ENCODE data around the gene CDCA5. TPM values are rescaled to one million over a fixed set of nuclear protein-coding genes. Genes with fewer than 3 reads are reported as not detected.
A peak's percentile ranks its signal among the peaks of the same experiment; 100 is the strongest.

The CDCA5 gene
- total RNA-seq, 1 donor from 2014 or later, result 1.7 TPM

- Histone ChIP-seq H3K27ac (no peak overlapping the region), H3K9me3 (no peaks in the 10 kb centered on the region), H3K4me3 (no peak overlapping the region), H3K4me1 (peaks cover 6% of the 10 kb centered on the region), H3K27me3 (no peaks in the 10 kb centered on the region), H3K36me3 (peaks cover 76% of the 10 kb centered on the region)
- no peak for DNase-seq
- no peak for ATAC-seq
- TF ChIP-seq CTCF (IDR thresholded peaks at IDR 0.05), result no peak
- intact Hi-C loops (cut with DNase I), result no loop called here
These were observed 42.9 kb upstream of the CDCA5 start for GRCh38 chr11:65126624-65127274.

- ATAC-seq, result no peak
- DNase-seq, result peak; percentile 9
- peaks cover 72% of the 10 kb centered on the region for H3K36me3 ChIP-seq
These were observed 41.6 kb upstream of the CDCA5 start for GRCh38 chr11:65125197-65126056.

GRCh38 chr11:65124480-65125196, 40.8 kb upstream of the CDCA5 start:
- intact Hi-C loops (cut with DNase I), result no loop called here
- Histone ChIP-seq H3K9me3 (no peaks in the 10 kb centered on the region), H3K27me3 (no peaks in the 10 kb centered on the region), H3K27ac (no peak overlapping the region), H3K4me1 (peaks cover 16% of the 10 kb centered on the region), H3K36me3 (peaks cover 72% of the 10 kb centered on the region), H3K4me3 (no peak overlapping the region)
- ATAC-seq (no peak), DNase-seq (peak; percentile 6)
- TF ChIP-seq CTCF (IDR thresholded peaks at IDR 0.05), result no peak

More at GRCh38 chr11:65125197-65126056, 41.6 kb upstream of the CDCA5 start:
- no peak for TF ChIP-seq CTCF (IDR thresholded peaks at IDR 0.05)
- Histone ChIP-seq H3K9me3 (no peaks in the 10 kb centered on the region), H3K4me3 (no peak overlapping the region), H3K27ac (no peak overlapping the region), H3K27me3 (no peaks in the 10 kb centered on the region), H3K4me1 (peaks cover 16% of the 10 kb centered on the region)
- intact Hi-C loops (cut with DNase I), result no loop called here

- no peak for TF ChIP-seq CTCF (IDR thresholded peaks at IDR 0.05)
- peak; percentile 90 for ATAC-seq
- Histone ChIP-seq H3K27ac (peak within 1 kb of the TSS; percentile 93), H3K4me1 (peaks cover 20% of the 10 kb centered on the region), H3K36me3 (peaks cover 64% of the 10 kb centered on the region), H3K4me3 (peak within 1 kb of the TSS; percentile 97), H3K27me3 (no peaks in the 10 kb centered on the region), H3K9me3 (no peaks in the 10 kb centered on the region)
- peak; percentile 100 for DNase-seq
- intact Hi-C loops (cut with DNase I), result no loop called here
These were observed 38.2 kb upstream of the CDCA5 start, which contains the start of the genes FAU and MRPL49 for GRCh38 chr11:65121865-65122696. Gene FAU, minus strand, starts transcription at chr11:65122134. Its CDS starts 321 bp downstream, at chr11:65121813. Gene MRPL49, plus strand, starts transcription at chr11:65122321. Its CDS starts 26 bp downstream, at chr11:65122347.

GRCh38 chr11:65121447-65121864, 37.6 kb upstream of the CDCA5 start:
- no peak for TF ChIP-seq CTCF (IDR thresholded peaks at IDR 0.05)
- DNase-seq, result peak; percentile 72
- Histone ChIP-seq H3K36me3 (peaks cover 57% of the 10 kb centered on the region), H3K27me3 (no peaks in the 10 kb centered on the region), H3K9me3 (no peaks in the 10 kb centered on the region), H3K4me1 (peaks cover 25% of the 10 kb centered on the region), H3K27ac (peak overlapping the region; percentile 93), H3K4me3 (peak overlapping the region; percentile 97)
- intact Hi-C loops (cut with DNase I), result no loop called here
- ATAC-seq, result no peak
